RWPE2 (cell line): ENCODE data around the gene ZBTB7B.

ENCODE experiments used
- ATAC-seq: fragments of 200-7000 bp; cut with Tn5 transposase; 3 replicates; pipeline ENCODE4 v1.9.1; 2021; ENCODE audit warnings: low read depth
- DNase-seq: peaks from one replicate; pipeline ENCODE4 v3.0.0-alpha.2; 2020; ENCODE audit warnings: low spot score
- H3K27ac ChIP-seq: fragments of 450-650 bp; 2 replicates; pipeline ENCODE4 v1.5.1; 2017; ENCODE audit warnings: mild to moderate bottlenecking; ENCODE audit not compliant: poor library complexity, severe bottlenecking
- H3K27me3 ChIP-seq: fragments of 250-450 bp; sonication (Bioruptor Pico); 2 replicates; pipeline ENCODE4 v1.5.1; 2021; ENCODE audit warnings: mild to moderate bottlenecking, moderate library complexity; ENCODE audit not compliant: insufficient read depth, poor library complexity, severe bottlenecking
- H3K36me3 ChIP-seq: fragments of 250-450 bp; sonication (Bioruptor Pico); 2 replicates; pipeline ENCODE4 v1.5.1; 2020; ENCODE audit warnings: low read depth, mild to moderate bottlenecking, moderate library complexity
- H3K4me1 ChIP-seq: fragments of 250-450 bp; sonication (Bioruptor Pico); 2 replicates; pipeline ENCODE4 v1.5.1; 2021; ENCODE audit warnings: mild to moderate bottlenecking, moderate library complexity; ENCODE audit not compliant: insufficient read depth, poor library complexity, severe bottlenecking
- H3K4me3 ChIP-seq: fragments of 250-450 bp; sonication (Bioruptor Pico); 2 replicates; pipeline ENCODE4 v1.5.1; 2021; ENCODE audit warnings: mild to moderate bottlenecking, moderate library complexity; ENCODE audit not compliant: severe bottlenecking
- H3K9me3 ChIP-seq: fragments of 250-450 bp; sonication (Bioruptor Pico); 2 replicates; pipeline ENCODE4 v1.5.1; 2021; ENCODE audit warnings: mild to moderate bottlenecking, moderate library complexity; ENCODE audit not compliant: severe bottlenecking
- TF ChIP-seq, protein P1 (sequence below): fragments of 450-650 bp; IDR thresholded peaks from one replicate; pipeline ENCODE4 v1.5.1; 2017; ENCODE audit warnings: mild to moderate bottlenecking, moderate library complexity; ENCODE audit not compliant: poor library complexity, severe bottlenecking

Gene ZBTB7B

DNA sequence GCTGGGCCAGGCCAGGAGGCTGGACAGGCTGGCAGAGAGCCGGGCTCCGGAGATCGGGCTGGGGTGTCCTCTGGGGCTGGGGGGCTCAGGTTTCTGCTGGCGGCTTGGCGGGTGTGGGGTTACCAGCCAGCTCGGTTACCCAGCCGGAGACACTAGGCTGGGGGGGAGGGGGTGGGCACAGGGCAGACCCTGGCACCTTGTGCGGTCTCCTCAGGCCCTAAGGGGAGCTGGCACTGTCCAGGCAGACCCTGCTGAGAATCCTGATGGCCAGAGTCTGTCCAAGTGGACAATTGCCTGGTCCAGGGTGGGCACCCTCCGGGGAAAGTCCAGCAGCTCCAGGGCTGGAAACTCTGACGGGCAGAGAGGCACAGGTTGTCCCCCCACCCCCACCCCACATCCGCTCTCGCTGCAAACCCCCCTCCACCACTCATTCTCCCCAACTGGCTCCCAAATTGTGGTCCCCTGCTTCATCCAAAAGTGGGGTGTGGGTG is 6.7 kb downstream of the ZBTB7B start:
- ATAC-seq (no peak), DNase-seq (peak; percentile 51)
- Histone ChIP-seq H3K27ac (peak overlapping the region; percentile 96), H3K4me3 (no peak overlapping the region), H3K9me3 (no peaks in the 10 kb centered on the region), H3K27me3 (no peaks in the 10 kb centered on the region), H3K4me1 (peaks cover 58% of the 10 kb centered on the region), H3K36me3 (peaks cover 47% of the 10 kb centered on the region)
- TF ChIP-seq, protein P1, sequence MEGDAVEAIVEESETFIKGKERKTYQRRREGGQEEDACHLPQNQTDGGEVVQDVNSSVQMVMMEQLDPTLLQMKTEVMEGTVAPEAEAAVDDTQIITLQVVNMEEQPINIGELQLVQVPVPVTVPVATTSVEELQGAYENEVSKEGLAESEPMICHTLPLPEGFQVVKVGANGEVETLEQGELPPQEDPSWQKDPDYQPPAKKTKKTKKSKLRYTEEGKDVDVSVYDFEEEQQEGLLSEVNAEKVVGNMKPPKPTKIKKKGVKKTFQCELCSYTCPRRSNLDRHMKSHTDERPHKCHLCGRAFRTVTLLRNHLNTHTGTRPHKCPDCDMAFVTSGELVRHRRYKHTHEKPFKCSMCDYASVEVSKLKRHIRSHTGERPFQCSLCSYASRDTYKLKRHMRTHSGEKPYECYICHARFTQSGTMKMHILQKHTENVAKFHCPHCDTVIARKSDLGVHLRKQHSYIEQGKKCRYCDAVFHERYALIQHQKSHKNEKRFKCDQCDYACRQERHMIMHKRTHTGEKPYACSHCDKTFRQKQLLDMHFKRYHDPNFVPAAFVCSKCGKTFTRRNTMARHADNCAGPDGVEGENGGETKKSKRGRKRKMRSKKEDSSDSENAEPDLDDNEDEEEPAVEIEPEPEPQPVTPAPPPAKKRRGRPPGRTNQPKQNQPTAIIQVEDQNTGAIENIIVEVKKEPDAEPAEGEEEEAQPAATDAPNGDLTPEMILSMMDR, result no peak

DNA sequence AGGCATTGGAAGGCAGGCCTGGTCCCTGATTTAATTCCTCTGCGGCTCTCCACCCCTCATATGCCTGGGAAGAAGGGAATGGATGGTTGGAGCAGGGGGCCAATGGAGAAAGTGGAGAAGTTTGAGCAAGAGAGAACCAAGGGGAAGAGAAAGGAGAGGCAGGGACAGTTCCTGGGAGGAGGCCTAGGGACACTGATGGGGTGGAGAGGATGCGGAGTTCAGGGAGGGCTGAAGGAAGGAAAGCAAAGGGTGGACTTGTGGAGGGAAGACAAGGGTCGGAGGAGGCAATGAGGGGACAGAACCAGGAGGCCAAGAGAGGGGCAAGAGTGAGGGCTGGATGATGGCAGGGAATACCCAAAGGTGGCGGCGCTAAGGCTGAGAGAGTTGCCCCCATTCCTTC is 7.1 kb downstream of the ZBTB7B start:
- ATAC-seq (no peak), DNase-seq (no peak)
- Histone ChIP-seq H3K4me3 (no peak overlapping the region), H3K4me1 (peaks cover 53% of the 10 kb centered on the region), H3K36me3 (peaks cover 52% of the 10 kb centered on the region), H3K9me3 (no peaks in the 10 kb centered on the region), H3K27ac (peak overlapping the region; percentile 92), H3K27me3 (no peaks in the 10 kb centered on the region)
- TF ChIP-seq, protein P1, result no peak

DNA sequence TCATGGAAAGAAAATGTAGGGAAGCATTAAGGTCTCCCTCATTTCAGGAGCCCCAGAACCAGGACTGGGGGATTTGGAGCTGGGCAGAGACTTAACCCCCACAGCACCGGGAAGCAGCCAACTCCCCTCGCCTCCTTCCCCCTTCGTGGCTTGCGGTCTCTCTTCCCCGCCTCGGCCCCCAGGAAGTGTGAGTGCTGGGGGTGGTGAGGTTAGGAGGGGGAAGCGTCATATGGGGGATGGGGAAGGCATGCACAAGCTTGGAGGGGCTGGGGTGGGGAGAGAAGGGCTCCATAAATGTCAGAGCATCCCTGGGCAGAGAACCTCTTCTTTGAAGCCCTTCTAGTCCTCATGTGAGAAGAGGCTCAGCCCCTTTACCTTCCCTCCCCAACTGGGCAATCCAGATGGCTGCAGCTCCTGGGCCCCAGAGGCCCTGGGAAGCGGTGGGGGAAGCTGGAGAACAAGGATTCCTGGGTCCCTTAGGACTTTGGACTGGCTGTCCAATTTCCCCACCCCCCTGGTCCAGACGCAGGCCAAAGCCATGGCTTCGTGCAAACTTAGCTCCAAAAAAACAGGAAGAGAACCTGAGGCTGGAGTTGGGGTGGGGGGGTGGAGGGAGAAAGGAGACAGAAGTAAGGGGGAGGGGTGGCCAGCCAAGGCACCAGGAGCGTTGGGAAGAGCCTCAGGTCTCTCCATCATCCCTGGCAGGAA is 7.8 kb downstream of the ZBTB7B start:
- Histone ChIP-seq H3K27ac (peak overlapping the region; percentile 92), H3K36me3 (peaks cover 52% of the 10 kb centered on the region), H3K27me3 (no peaks in the 10 kb centered on the region), H3K4me3 (no peak overlapping the region), H3K9me3 (no peaks in the 10 kb centered on the region), H3K4me1 (peaks cover 49% of the 10 kb centered on the region)
- ATAC-seq (no peak), DNase-seq (peak; percentile 45)
- TF ChIP-seq, protein P1, result no peak

DNA sequence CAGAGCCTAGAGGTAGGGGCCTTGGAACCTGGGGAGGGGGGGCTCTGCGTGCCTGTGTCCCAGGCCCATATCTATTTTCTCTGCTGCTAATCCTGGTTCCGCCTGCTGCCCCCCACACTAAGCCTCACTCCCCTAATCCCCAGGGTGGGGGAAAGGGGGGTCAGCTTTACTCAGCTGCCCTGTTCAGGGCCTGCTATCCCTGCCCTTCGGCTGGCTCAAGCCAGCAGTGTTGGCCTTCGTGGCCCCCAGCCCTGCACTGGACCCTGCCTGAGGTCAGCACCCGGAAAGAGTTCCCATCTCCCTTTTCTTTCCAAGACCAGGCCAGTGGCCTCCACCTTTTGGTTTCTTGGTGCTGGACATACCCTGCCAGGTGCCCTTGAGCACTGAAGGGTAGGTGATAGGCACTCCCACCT is 8.4 kb downstream of the ZBTB7B start:
- H3K4me3 ChIP-seq, result no peak overlapping the region
- ATAC-seq, result no peak
- H3K4me1 ChIP-seq, result peaks cover 43% of the 10 kb centered on the region

More for the DNA sequence above, 8.4 kb downstream of the ZBTB7B start:
- Histone ChIP-seq H3K9me3 (no peaks in the 10 kb centered on the region), H3K27ac (peak overlapping the region; percentile 92), H3K27me3 (no peaks in the 10 kb centered on the region), H3K36me3 (peaks cover 48% of the 10 kb centered on the region)
- no peak for DNase-seq
- TF ChIP-seq, protein P1, result no peak
